ENCODE data around the gene PRKG1.
"Not testable (repeated sequence)": the region's sequence is repeated elsewhere in the genome, so short reads cannot be mapped to it uniquely, and the experiment has no call there.

The PRKG1 gene

DNA sequence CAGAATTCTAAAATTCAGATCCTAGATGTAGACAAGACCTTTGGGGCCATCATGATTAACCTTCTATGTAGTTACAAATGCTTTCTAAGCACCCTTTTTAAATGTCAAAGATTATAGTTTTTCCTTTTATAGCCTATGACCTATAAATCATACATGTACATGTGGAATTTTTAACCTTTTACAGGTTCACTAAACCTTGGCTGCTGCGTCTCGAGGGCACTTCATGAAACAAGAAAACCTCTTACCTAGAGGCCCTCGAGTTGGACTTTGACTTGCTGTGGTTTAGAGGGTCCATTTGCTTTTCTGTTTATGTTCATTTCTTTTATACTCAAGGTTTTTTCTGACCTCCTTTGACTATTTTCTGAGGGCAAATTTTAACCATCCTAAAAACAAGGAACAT lies 323.0 kb downstream of the PRKG1 start:
- DNase-seq: no peak

DNA sequence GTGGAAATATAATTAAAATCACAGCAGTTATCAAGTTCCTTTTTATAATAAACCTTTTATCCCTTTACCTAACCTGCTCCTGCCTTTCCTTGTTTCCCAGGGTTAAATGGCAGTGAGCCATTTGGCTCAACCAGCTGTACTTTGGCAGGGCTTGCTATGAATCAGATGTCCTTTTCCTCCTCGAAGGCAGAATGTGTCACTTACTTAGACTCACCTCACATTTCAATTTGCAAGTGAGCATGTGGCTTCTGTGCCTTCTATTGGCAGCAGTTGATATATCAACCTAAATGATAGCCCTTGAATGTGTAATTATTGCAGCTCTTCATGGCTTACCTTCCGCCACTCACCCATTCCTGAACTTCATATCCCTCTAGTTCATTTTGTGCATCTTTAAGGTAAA lies 323.4 kb downstream of the PRKG1 start:
- DNase-seq: no peak

DNA sequence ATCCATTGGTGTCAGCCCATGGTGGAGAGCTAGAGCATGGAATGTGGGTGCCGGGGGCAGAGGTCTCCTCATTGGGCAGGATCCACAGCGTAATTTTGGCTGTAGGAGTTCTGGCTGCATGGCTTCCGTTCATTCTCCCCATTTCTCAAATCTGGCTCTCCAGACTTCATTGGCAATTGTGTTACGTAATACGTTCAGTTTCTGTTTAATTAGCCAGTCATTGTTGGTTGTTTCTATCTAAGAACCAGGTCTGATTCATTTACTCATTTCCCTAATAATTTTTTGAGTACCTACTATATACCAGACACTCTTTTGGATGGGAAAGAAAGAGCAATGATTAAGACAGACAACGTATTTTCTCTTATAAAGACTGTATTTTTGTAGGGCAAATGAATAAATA lies 325.6 kb downstream of the PRKG1 start:
- DNase-seq: no peak

DNA sequence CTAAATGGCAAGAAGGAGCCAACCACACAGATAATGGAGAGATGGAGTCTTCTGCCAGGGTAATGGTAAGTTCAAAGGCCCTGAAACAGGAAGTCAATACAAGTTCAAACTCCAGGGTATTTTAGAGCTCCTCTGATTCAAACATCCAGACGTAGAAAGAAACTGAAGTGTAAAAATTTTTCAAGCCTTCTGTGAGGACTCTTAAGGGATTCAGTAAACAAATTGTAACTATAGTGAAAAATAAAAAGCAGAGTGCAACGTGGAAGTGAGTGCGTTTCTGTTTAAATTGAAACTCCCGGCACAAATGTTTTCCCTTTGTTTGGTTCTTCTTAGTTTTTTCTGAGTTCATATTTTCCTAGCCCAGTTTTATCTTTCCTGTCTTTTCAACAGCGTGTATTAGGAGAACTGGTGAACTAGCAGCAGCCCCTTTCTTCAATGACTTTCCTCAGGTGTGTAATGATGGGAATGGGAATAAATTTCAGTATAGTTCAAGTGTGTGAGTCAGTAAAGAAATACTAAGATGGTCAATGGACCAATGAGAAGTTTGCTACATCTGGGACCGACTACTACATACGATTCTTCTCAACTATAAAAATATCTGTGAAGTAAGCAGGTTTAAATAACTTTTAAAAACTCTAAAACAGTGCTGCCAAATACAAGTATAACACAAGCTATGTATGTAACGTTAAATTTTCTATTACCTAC lies 326.3 kb downstream of the PRKG1 start:
- no peak for DNase-seq

DNA sequence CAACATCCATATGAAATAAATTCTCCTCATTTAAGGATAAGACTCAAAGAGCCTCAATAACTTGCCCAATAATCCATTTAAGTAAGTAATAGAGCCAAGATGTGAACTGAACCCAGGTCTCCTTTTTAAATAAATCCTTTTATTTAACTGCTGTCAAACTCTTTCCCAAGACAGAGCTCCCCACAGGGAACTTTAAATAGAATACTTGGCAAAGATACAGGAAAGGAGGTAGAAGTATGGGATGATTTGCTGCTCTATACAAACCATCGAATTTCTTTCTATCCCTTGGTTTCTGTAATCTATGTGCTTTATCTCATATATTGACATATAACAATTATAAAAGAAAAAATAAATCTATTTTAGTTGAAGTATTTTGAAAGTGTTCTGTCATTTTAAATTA lies 329.2 kb downstream of the PRKG1 start:
- no peak for DNase-seq

DNA sequence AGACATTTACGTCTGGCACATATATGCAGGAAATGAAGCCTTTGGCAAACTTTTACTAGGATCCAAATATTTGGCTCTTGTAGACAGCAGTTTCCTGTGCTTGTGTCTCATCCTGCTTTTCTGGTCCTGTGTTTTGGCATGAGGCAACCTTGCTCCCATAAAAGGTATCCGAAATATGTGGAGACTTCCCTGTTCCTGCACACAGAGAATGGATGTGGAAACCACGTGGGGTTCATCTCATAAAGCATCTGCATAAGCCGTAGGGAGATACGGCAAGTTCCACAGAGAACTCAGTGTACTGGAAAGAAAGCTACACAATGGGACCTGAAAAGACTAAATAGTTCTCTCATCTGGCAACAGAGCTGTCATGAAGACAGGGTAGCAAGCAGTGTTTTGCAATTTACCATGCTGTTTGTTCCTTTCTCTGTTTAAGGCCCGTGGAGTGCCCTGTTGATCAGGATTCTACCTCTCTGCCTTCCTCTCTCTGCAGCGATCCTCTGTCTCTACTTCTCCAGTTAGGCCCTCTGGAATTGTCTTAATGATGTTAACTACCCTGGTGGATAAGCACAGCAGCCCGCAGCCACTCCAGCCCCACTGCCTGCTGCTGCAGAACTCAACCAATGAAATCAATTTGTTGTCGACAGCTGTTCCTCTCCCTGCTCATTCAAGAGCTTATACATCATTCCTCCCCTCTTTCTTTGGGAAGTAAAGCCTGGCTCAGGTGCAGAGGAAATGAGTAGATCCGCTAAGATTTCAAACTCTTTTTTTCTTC lies 331.5 kb downstream of the PRKG1 start:
- no peak for DNase-seq

DNA sequence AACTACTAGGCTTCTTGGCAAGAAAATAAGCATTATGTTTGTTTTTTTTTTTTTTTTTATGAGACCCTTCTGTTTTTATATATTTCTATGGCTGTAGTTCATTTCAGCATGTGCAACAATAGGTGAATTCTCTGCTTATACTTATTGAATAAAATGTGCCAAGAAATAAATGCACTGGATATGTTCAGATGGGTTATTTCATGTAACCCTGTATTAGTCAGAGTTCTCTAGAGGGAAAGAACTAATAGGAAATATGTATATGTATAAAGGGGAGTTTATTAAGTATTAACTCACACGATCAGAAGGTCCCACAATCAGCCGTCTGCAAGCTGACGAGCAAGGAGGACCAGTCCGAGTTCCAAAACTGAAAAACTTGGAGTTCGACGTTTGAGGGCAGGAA lies 332.3 kb downstream of the PRKG1 start:
- DNase-seq: no peak

DNA sequence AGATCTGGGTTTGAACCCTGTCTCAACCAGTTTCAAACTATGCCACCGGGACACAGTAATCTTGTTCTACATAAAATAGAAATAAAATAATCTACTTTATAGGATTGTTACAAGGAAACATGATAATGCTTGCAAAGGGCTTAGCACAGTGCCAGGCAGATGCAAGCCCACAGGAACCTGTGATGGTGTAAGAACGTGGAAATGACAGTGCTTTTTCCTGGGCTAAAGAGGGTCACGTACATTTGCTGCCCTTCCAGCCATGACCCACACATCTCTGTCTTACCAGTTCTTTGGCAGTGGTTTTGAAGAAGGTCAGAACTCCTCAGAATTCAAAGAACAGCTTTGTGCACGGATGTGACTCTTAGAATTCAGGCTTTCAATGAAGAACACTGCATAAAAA lies 342.2 kb downstream of the PRKG1 start:
- DNase-seq: no peak

DNA sequence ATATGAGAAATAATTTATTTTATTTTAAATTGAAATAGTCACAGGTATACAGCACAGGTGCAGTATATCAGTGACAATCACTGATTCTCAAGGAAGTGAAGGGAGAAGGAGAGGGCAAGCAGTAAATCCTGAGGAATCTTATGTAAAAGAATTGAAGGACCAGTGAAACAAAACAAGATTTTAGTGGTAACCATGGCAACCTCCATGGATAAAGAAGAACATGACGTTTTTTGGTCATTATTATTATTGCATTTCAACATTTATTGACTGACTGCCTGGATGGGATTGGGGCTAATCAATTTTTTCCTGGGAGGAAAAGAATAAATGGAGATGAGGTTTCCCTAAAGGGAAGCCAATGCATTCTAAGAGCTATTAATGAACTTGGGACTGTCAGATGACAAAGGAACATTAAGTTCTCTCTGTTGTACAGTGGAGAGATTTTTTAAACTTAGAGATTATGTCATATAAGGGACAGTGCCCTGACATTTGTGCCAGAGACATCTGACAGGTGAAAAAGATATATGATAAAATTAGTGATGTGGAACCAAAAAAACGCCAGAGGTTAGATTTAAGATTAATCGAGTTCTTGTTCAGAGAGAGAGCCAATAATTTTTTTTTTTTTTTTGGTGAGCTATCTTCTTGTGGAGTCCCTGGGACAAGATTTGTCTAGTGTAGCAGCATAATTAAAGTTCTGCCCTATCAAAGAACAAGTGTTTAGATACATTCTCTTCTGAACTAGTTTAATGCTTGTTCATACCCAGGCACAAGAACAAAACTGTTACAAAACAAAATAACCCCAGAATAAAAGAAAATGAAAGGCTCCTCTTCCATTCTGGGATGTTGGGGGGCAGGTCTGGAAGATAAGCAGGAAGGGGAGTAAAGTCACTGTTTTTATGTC lies 345.2 kb downstream of the PRKG1 start:
- no peak for DNase-seq

DNA sequence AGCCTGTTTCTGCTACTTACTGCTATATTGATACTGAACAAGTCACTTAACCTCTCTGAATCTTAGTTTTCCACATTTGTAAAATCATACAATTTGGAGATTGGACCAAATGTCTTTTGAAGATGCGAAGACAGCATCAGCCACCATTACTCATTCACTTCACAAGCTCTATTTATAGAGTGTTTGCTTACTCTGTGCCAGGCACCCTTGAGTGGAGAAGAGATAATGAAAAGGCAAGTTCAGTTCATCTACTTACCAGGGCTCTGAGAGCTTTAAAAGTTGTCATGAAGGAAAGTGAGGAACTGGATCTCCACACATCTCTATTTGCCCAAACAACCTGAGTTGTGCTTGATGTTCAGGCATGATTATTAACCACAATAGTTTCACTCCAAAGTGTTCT lies 347.6 kb downstream of the PRKG1 start:
- no peak for DNase-seq

DNA sequence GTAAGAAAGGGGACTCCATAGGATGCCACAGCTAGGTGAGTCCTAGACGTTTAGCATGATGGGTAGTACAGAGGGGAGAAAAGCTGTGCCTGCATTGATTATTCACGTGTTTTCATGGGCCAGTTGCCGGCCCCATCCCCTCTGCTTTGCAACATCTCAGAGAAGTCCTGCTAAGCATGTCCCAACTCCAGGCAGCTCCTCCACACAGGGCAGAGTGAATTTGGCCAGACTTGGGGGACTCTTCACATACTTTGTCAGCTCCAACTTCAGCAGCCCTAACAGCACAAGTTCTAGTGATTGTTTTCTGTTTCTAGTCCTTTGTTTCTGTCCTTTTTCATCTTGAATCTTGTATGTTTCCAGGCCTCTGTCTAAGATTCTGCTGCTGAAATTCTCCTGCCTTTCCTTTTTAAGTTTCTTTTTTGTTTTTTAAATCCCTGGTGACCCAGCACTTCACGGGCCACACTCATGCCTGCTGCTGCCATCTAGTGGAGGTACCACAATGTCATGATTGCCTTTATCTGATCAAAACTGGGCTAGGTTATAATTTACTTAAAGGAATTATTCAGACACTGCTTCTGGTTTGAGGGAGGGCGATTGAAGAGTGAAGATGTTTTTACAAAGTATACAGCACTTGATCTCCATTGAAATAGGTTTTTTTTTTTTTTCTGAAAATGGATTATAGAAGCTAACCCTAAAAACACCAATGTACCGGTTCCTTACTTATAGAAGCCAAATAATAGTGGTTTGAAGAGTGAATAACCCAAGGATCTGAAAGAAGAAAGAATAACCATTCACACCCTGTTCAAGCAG lies 348.2 kb downstream of the PRKG1 start:
- DNase-seq: no peak

DNA sequence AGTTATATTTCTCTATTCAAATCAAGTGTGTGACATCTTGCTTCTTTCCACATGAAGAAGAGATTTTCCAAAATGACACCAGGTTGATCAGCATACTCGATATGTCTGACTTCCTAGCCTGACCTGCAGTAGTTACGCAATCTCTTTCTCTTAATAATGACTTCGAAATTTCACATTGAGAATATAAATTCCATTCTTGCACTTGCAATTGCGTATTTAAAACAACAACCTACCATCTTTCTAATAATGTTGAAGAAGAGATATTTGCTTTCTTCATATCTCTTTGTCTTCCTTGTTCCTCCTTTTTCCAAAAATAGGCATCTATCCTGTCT lies 348.8 kb downstream of the PRKG1 start:
- no peak for DNase-seq

DNA sequence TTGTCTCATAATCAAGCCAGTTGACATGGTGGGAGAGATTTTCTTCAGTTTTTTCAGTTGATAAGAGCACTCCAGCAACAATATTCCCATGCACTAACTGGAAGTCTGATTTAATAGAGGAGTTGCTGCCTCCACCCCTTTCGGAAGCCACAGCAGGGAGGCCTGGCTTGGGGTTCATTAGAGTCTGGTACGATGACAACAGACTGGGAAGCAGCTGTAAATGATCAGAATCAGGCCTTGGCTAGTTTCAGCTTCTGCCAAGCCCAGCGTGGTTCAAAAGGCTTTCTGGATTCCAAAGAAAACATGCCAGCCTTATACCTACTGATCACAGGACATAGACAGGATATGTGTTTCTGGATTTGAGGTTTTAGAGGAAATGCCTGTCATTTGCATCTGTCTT lies 351.1 kb downstream of the PRKG1 start:
- DNase-seq: no peak

DNA sequence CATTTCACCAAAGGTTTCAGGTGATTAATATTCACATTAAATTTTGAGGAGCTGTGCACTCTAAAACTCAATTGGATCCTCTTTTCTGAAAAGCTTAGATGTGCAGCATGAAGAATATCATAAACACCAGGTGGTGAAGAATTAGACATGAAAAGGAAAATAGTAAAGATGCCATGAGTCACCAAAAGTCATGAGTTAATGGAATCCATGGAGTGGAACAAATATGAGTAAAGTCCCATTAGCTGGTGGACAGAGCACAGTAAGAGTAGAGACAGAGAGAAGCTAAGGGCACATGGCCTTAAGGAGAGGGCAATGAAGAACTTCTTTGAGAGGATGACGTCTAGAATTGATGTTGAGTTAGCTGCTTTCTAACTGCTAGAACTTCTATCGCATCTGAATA lies 353.5 kb downstream of the PRKG1 start:
- DNase-seq: no peak

DNA sequence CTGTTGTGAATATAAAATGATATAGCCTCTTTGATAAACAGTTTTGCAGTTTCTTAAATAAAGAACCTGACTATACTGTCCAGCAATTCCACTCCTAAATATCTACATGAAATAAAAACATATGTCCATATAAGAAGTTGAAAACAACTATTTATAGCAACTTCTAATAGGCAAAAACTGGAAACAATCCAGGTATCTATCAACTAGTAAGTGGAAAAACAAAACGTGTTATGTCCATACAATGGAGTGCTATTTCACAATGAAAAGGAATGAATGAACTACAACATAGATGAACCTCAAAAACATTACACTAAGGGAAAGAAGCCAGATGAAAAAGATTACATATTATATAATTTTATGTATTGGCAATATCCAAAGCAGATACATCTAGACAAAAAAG lies 356.2 kb downstream of the PRKG1 start:
- no peak for DNase-seq

DNA sequence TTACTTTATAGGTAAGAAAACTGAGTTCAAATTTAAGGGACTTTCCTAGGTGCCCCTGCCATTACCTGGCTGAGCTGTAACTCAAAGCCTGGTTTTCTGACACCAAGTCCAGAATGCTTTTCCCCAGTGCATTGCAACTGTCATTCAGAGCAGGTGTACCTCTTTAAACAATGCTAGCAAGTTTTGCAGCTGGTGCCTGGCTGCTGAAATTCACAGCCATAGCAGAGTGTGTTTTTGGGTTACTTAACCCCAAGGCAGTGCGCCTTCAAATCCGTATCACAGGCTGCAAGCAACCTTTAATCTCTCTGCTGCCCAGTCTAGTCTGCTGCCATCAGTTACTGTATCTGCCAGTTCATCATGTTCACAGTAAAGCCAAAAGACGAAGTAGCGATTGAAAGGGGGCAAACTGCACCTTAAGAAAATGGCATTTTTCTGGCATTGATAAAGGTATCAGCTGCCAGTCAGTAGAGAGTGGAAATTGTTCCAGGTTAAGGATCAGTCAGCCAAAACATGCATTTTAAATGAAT lies 359.7 kb downstream of the PRKG1 start:
- no peak for DNase-seq

DNA sequence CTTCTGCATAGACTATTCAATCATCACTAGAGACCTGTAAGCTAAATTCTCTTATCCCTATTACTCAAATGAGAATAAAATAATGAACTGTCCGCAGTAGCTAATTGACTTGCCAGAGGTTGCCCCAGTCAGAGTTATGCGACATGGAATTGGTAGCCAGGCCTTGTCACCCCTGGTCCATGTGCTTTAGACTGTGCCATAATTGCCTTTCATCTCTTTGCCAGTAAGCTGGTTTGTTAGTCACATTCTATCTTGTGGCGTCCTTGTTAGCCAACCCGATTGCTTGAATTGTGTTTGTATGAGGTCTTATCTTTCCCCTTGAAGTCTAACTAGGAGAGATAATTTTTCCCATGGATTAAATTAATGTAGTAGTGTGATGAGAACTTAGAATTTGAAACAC lies 362.5 kb downstream of the PRKG1 start:
- no peak for DNase-seq

DNA sequence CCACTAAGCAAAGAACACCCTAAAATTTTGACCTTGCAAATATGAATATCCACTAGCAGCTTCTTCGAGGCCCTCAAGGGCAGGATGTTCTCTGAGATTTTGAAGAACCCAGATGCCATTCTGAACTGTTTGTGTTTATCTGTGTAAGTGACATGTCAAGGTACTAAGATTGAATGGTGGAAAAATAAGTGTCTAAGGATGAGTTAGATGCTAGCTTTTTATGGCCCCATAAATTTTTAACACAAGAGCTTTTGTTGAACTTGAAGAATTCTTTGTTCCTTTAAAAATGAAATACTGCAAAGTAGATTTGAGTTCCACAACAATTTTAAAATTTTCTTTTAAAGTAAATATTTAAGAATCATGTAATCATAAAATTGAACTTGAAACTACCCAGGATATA lies 365.4 kb downstream of the PRKG1 start:
- no peak for DNase-seq

DNA sequence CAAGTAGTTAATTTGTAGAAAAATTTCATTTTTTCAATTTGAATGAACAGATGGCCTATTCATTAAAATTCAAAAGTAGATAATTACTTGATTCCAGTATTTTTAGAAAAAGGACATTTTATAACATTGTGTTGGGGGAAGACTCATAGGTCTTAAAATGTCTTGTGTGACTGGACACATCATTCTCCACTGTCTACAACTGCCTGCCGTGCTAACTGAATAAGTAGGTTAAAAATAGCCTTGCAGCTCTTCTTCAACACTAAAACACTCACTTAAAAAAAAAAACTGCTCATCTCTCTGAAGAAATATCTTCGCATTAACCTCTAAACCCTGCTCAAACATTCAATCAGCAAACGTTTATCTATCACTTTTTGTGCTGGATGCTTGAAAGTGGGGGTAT lies 371.3 kb downstream of the PRKG1 start:
- no peak for DNase-seq

DNA sequence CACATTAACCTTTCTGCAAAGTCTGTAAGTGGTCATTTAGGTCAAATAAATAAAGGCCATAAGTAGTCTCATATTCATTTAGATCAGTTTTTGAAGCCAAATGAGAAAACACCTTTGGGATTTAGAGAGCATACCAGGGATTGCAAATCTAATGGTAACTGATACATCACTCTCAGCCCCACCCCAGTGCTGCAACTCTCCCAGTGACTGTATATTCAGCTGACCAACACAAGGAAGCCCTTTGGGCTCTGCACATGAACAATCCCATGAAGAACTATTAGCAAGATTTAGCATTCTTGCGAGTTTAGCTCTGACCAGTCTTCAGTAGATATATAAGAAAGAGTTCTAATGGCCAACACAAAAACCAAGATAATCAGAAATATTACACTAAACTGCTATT lies 372.8 kb downstream of the PRKG1 start:
- no peak for DNase-seq

DNA sequence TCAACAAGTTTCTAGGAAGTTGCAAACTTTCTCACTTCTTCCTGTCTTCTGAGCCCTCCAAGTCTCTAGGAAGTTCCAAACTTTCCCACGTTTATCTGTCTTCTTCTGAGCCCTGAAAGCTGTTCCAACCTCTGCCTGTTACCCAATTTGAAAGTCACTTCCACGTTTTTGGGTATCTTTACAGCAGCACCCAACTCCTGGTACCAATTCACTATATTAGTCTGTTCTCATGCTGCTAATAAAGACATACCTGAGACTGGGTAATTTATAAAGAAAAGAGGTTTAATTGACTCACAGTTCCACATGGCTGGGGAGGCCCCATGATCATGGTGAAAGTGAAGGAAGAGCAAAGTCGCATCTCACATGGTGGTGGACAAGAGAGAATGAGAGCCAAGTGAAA lies 381.5 kb downstream of the PRKG1 start:
- DNase-seq: not testable (repeated sequence)

DNA sequence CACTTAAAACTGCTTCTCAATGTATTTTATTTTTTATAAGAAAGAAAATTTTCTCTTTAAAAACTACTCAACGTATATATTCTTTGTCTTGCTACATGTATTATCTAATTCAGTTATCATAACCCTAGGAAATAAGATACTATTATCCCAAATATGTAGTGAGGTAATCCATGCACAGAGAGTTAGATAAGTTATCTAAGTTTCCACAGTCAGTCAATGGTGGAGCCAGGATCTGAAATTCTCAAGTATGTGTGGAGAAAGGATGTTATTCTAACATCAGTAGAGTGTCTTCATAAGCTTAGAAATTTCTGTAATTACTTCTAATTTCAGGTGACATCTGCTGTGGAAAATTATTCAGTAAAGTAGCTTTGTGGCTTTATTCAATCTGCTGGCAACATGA lies 385.2 kb downstream of the PRKG1 start:
- no peak for DNase-seq

Data from NCI-H2171 (cell line).